ENCODE results near the gene TMTC4.

Gene TMTC4

GRCh38 chr13:100644371-100644770, 30.2 kb downstream of the TMTC4 start:
- TF ChIP-seq CTCF (conservative IDR thresholded peaks at IDR 0.05; ENCODE audit: low read length) = no peak
- no peak overlapping the region for H3K4me3 ChIP-seq (ENCODE audit: low read length)
- DNase-seq (ENCODE audit: low read depth) = no peak

- no peak for DNase-seq (ENCODE audit: low read depth)
- no peak overlapping the region for H3K4me3 ChIP-seq (ENCODE audit: low read length)
- no peak for TF ChIP-seq CTCF (conservative IDR thresholded peaks at IDR 0.05; ENCODE audit: low read length)
Measured at GRCh38 chr13:100637796-100638195, 36.8 kb downstream of the TMTC4 start.

GRCh38 chr13:100637380-100637779, 37.2 kb downstream of the TMTC4 start:
- TF ChIP-seq CTCF (conservative IDR thresholded peaks at IDR 0.05; ENCODE audit: low read length) = no peak
- H3K4me3 ChIP-seq (ENCODE audit: low read length) = no peak overlapping the region
- DNase-seq (ENCODE audit: low read depth) = no peak

GRCh38 chr13:100636441-100636840, 38.2 kb downstream of the TMTC4 start:
- no peak overlapping the region for H3K4me3 ChIP-seq (ENCODE audit: low read length)
- no peak for DNase-seq (ENCODE audit: low read depth)
- TF ChIP-seq CTCF (conservative IDR thresholded peaks at IDR 0.05; ENCODE audit: low read length) = no peak

GRCh38 chr13:100636004-100636403, 38.6 kb downstream of the TMTC4 start:
- no peak for TF ChIP-seq CTCF (conservative IDR thresholded peaks at IDR 0.05; ENCODE audit: low read length)
- no peak overlapping the region for H3K4me3 ChIP-seq (ENCODE audit: low read length)
- no peak for DNase-seq (ENCODE audit: low read depth)

GRCh38 chr13:100634696-100635095, 39.9 kb downstream of the TMTC4 start:
- TF ChIP-seq CTCF (conservative IDR thresholded peaks at IDR 0.05; ENCODE audit: low read length) = no peak
- no peak overlapping the region for H3K4me3 ChIP-seq (ENCODE audit: low read length)
- no peak for DNase-seq (ENCODE audit: low read depth)

- no peak overlapping the region for H3K4me3 ChIP-seq (ENCODE audit: low read length)
- TF ChIP-seq CTCF (conservative IDR thresholded peaks at IDR 0.05; ENCODE audit: low read length) = no peak
- DNase-seq (ENCODE audit: low read depth) = peak; percentile 94
Measured at GRCh38 chr13:100633461-100633860, 41.1 kb downstream of the TMTC4 start.

Measured in AG10803 (cell line).